GM18498 (cell line): ENCODE data around the gene GPX5.
A peak's percentile ranks its signal among the peaks of the same experiment; 100 is the strongest.
"Not testable (repeated sequence)": the region's sequence is repeated elsewhere in the genome, so short reads cannot be mapped to it uniquely, and the experiment has no call there.

Experiments
- ATAC-seq: cut with Tn5 transposase; IDR thresholded peaks from one replicate; pipeline ENCODE4 v1.9.1; 2021; ENCODE audit warnings: mild to moderate bottlenecking, moderate library complexity; ENCODE audit not compliant: unreplicated experiment

GPX5 gene

GRCh38 chr6:28525496-28526039, at the start of gene GPX5:
Gene GPX5, plus strand, starts transcription at chr6:28525881. Its CDS starts 133 bp downstream, at chr6:28526014.
- no peak for ATAC-seq

- ATAC-seq = no peak
Observed at GRCh38 chr6:28478518-28478917, 47.2 kb upstream of the GPX5 start.

DNA sequence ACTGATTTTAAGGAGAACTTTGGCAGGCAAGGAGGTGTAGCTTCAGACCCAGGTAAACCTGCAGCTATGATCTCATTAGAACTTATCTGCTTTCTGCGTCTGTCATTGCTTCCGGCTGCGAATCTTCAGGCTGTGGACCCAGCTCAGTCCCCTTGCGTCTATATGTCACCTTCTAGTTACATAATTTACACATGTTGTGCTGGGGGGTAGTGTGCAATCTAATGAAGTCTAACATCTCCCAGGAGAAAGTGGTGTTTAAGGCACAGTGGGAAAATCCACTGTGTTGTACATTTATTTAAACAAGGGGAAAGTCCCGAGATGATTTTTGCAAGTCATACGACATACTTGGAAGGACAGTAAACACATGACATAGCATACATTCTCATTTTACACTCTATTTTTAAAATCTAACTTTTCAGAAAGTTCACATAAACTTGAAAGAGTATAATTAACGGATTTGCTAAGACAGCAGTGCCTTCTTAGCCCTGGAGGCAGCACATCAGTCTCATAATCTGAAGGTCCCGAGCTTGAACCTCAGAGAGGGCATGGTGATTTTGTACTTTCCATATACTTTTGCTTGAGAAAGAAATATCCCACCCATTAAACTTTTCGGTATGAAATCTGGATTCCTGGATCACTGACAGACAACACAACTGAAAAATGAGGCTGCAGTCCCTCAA, 45.3 kb upstream of the GPX5 start:
- ATAC-seq = no peak

DNA sequence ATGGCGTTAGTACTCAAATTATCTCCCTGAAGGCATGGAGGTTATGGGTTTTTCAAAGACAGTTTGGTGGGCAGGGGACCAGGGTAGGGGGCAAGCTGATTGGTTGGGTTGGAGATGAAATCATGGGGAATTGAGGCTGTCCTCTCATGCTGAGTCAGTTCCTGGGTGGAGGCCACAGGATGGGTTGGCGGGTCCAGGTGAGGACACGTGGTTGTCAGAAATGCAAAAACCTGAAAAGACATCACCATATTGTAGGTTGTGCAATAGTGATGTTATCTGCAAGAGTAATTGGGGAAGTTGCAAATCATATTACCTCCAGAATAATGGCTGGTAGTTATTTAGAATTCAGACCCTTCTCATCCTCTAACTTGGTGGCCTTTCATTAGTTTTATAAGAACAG, 40.2 kb upstream of the GPX5 start:
- no peak for ATAC-seq

GRCh38 chr6:28486533-28486932, 39.1 kb upstream of the GPX5 start:
- ATAC-seq = no peak

DNA sequence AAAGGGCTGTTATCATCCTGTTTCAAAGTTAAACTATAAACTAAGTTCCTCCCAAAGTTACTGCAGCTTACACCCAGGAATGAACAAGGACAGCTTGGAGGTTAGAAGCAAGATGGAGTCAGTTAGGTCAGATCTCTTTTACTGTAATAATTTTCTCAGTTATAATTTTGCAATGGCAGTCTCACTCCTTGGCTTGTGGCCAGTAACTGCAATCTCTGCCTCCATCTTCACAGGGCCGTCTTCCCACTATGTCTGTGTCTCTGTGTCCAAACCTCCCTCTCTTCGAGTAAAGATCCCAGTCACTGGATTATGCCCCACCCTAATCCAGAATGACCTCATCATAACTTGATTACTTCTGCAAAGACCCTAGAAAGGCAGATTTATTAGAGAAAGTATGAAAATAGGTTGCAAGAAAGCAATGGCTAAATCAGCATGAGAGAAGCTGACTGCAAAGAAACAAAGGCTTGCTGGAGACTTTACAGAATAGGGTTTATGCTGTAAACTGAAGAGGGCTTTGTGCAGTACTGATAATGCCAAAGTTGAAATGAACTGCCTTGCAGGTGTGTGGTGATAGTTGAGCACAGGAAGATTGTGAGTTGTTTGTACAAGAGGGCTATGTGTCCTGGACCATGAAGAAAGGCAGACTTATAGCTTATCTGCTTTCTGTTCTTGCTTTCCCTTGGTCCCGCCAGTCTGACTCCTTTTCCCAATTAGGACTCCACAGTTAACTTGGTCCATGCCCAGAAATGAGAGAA, 38.5 kb upstream of the GPX5 start:
- ATAC-seq = no peak

DNA sequence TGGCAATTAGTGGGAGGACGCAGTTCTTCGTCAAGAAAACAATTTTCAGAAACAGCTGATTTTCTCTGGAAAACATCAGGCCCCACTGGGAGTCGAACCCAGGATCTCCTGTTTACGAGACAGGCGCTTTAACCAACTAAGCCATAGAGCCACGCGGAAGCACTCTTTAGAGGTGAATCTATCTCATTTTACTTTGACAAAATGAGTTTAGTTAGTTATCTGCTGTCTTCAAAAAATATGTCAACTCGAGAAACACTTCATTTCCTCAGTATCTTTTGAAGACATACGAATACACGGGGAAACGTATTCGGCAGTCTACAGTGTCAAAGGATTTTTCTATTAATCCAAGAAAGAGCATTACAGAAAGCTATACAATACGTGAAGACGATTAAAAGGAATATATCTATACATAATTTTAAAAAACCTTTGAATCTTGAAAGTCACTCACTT, 36.7 kb upstream of the GPX5 start:
- no peak for ATAC-seq

DNA sequence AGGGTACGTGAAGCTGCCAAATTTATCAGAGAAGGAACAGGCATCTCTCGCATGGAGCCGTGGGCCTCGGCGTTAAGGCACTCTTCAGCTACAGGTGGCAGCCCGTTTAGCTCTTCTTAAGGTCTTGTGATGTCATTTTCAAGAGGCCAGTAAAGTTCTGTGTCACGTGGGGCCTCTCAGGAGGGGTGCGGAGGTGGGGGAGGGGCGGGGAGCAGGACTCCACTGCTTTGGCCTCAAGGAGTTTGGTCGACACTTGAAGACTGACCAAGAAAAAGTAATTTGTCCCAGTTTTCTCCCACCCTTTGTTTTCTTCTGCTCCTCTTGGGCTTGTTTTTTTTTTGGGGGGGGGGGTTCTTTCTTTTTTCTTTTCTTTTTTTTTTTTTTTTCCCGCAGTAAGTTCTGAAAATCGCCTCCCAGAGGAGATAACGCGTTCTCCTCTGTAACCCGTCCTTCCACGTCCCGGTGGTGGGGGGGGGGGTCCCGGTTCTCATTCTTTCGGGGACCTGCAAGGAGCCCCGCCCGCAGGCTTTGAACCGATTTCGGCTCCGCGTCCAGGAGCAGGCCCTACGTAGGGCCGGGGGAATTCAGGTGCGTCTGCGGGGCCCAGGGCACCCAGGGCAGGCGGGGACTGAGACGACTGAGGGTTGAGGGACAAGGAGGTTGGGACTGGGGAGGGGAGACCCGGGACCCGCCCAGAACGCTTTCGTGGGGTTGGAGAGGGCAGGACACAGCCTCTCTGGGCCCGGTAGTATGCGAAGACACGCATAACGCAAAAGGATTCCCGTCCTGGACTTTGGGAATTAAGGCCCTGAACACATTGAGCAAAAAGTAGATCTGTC, 36.1 kb upstream of the GPX5 start:
- peak; percentile 73 for ATAC-seq

DNA sequence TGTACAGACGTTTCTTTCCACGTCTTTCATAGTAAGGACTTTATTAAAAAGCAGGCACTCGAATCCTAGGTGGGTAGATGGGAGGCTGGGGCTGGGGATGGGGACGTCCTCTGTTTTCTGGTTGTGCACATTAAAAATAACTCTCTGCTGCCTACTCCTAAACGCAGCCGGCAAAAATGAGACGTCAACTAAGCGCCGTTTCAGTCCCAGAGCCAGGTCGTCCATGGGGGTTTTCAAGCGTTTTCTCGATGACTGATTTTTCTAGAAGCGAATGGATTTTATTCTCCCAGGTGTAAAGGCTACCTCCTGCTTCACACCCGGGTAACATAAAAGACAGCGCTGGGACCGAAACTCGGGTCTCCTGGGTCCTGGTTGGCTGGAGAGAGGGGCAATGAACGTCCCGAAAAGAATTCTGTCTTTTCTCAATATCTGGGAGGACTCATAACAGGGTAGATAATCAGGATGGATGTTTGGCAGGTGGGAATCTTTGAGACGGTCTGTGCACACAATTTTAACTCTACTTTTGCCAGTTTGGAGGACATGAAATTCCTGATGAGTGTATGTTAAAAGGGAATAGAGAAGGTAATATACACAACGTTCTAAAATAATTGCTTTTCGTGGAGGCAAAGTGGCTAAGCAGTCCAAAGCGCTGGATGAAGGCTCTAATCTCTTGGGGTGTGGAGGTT, 35.3 kb upstream of the GPX5 start:
- no peak for ATAC-seq

DNA sequence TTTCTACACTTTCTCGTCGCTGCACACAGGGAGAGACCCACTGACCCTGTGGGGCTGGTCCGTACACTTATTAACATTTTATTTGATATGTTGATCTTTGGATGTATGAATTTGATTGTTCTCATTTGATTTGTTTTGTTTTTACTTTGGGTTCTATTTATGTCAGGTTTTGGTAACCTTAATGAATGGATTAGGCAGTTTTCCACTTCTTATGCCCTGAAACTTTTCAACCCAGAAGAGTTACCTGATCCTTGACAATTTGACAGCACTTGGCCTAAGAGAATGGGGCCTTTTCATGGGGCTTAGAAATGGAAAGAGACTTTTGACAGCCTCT, 33.7 kb upstream of the GPX5 start:
- no peak for ATAC-seq

- no peak for ATAC-seq
Observed at GRCh38 chr6:28496099-28496779, 29.4 kb upstream of the GPX5 start.

GRCh38 chr6:28497306-28497705, 28.4 kb upstream of the GPX5 start:
- ATAC-seq = no peak

GRCh38 chr6:28497893-28498292, 27.8 kb upstream of the GPX5 start:
- no peak for ATAC-seq

DNA sequence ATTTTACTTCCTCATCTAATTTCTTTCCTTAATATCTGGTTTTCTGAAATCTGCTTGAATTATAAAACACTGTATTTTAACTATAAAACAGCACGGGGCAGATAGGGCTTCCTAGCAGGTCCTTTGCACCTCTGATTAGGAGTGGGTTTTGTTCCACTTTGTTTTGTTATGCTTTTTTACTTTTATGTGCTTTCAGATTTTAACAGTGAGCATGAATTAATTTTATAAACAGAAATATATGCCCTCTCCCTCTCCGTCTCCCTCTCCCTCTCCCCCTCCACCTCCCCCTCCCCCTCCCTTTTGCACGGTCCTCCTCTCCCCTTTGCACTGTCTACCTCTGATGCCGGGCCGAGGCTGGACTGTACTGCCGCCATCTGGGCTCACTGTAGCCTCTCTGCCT, 24.4 kb upstream of the GPX5 start:
- ATAC-seq = no peak

- ATAC-seq = not testable (repeated sequence)
Observed at GRCh38 chr6:28502136-28502535, 23.5 kb upstream of the GPX5 start.

DNA sequence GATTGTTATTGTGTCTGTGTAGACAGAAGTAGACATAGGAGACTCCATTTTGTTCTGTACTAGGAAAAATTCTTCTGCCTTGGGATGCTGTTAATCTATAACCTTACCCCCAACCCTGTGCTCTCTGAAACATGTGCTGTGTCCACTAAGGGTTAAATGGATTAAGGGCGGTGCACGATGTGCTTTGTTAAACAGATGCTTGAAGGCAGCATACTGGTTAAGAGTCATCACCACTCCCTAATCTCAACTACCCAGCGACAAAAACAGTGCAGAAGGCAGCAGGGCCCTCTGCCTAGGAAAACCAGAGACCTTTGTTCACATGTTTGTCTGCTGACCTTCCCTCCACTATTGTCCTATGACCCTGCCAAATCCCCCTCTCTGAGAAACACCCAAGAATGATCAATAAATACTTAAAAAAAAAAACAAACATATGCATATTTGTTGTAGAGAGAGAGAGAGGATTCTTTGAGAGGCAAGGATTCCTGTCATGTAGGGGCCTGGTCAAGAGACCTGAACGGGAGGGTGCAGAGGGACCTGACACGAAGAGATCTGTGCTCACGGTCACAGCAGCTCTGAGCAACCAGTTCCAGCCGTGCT, 22.9 kb upstream of the GPX5 start:
- ATAC-seq = not testable (repeated sequence)

- ATAC-seq = no peak
Observed at GRCh38 chr6:28505733-28506132, 19.9 kb upstream of the GPX5 start.

- ATAC-seq = no peak
Observed at GRCh38 chr6:28506807-28507475, 18.7 kb upstream of the GPX5 start.

DNA sequence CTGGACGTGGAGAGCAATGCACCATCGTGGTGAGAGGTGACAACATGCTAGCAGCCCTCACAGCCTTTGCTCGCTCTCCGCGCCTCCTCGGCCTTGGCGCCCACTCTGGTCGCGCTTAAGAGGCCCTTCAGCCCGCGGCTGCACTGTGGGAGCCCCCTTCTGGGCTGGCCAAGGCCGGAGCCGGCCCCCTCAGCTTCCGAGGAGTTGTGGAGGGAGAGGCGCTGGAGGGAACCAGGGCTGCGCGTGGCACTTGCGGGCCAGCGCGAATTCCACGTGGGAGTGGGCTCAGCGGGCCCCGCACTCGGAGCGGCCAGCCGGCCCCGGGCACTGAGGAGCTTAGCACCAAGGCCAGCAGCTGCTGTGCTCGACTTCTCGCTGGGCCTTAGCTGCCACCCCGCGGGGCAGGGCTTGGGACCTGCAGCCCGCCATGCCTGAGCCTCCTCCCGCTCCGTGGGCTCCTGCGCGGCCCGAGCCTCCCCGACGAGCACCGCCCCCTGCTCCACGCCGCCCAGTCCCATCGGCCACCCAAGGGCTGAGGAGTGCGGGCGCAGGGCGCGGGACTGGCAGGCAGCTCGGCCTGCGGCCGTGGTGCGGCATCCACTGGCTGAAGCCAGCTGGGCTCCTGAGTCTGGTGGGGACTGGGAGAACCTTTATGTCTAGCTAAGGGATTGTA, 13.9 kb upstream of the GPX5 start:
- ATAC-seq = no peak
